ENCODE data around the gene ENTPD3. TPM values are rescaled to one million over a fixed set of nuclear protein-coding genes. Genes with fewer than 3 reads are reported as not detected.

The ENTPD3 gene, protein sequence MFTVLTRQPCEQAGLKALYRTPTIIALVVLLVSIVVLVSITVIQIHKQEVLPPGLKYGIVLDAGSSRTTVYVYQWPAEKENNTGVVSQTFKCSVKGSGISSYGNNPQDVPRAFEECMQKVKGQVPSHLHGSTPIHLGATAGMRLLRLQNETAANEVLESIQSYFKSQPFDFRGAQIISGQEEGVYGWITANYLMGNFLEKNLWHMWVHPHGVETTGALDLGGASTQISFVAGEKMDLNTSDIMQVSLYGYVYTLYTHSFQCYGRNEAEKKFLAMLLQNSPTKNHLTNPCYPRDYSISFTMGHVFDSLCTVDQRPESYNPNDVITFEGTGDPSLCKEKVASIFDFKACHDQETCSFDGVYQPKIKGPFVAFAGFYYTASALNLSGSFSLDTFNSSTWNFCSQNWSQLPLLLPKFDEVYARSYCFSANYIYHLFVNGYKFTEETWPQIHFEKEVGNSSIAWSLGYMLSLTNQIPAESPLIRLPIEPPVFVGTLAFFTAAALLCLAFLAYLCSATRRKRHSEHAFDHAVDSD
- not detected in 2 replicates for total RNA-seq (2022)
- Bru-seq, nascent RNA: percentile 4 among the genes with signal in this experiment
- BruChase-seq, experiment 1, labeled RNA remaining after a 2-hour chase: percentile 2 among the genes with signal in this experiment
- BruChase-seq, experiment 2, labeled RNA remaining after a 6-hour chase: percentile 10 among the genes with signal in this experiment
- long read RNA-seq: 0 reads

DNA sequence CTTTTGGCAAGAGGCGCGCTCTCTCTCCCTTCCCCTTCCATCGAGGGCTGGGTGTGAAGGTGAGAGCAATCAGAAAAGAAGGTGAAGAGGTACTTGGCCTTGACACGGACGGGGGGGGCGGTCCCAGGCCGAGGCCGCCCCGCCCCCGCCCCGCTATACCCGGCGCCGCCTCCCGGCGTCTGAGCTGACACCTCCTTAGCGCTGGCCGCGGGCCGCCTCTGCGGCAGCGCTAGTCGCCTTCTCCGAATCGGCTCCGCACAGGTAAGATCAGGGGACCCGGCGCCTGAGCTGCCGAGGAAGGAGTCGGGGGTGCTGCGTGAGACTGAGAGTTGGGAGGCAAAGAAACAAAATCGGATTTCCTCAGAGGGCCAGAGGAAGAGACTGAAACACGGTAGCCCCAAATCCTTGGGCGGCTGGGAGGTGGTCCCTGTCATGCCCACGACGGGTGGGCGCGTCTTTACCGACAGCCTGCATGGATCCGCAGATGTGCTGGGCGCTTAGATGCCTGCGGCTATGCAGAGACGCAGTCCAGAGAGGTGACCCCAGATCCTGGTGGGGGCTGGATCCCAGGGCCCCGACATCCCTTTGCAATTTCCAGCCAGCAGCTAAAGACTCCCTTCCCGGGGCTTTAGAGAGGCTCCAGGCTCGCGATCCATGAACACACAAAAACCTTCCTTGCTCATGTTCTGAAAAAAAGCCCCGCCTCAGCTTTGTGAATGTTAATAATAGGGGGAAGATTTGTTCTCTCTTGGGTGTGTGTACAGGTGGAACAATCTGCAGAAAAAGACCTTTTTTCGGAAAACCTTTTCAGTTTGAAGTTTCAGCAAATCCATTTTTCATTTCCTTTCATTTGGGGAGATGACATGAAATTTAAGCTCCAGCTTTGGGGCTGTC, at the start of gene ENTPD3:
Gene ENTPD3 (plus strand): TSS at position 184 of the 894 bp plus-strand sequence. CDS start 874 bp downstream, outside the sequence.
- ChIA-PET POLR2A (no interaction called here), CTCF (interaction anchor here (0.6 kb wide), 1 partner anchor 118 kb away, joined by 3 read pairs; the partner anchor contains the start of gene ZNF620)
- Histone ChIP-seq H3K9me3 (no peaks in the 10 kb centered on the region), H3K36me3 (ENCODE audit: control insufficient read depth, insufficient read depth, low read length) (no peaks in the 10 kb centered on the region), H3K4me1 (no peaks in the 10 kb centered on the region), H3K27me3 (replicated peaks; ENCODE audit: control insufficient read depth, insufficient read depth, low read length) (no peaks in the 10 kb centered on the region; the same call in 1 of the 2 replicates), H3K4me3 (ENCODE audit: low read depth, low read length) (peak within 1 kb of the TSS; percentile 31)
- Mint-ChIP-seq H3K9me3 (ENCODE audit: unreplicated experiment) (no peaks in the 10 kb centered on the region), H3K4me1 (ENCODE audit: low read depth, unreplicated experiment) (no peaks in the 10 kb centered on the region), H3K27ac (ENCODE audit: unreplicated experiment) (no peak within 1 kb of the TSS), H3K27me3 (ENCODE audit: insufficient read depth, unreplicated experiment) (peaks cover 16% of the 10 kb centered on the region), H3K36me3 (ENCODE audit: insufficient read depth, unreplicated experiment) (no peaks in the 10 kb centered on the region), H3K4me3 (ENCODE audit: unreplicated experiment) (peak within 1 kb of the TSS; percentile 71)
- TF ChIP-seq, protein P1, sequence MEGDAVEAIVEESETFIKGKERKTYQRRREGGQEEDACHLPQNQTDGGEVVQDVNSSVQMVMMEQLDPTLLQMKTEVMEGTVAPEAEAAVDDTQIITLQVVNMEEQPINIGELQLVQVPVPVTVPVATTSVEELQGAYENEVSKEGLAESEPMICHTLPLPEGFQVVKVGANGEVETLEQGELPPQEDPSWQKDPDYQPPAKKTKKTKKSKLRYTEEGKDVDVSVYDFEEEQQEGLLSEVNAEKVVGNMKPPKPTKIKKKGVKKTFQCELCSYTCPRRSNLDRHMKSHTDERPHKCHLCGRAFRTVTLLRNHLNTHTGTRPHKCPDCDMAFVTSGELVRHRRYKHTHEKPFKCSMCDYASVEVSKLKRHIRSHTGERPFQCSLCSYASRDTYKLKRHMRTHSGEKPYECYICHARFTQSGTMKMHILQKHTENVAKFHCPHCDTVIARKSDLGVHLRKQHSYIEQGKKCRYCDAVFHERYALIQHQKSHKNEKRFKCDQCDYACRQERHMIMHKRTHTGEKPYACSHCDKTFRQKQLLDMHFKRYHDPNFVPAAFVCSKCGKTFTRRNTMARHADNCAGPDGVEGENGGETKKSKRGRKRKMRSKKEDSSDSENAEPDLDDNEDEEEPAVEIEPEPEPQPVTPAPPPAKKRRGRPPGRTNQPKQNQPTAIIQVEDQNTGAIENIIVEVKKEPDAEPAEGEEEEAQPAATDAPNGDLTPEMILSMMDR (IDR thresholded peaks at IDR 0.05; ENCODE audit: insufficient read depth in 1 of 2, low read depth in 1 of 2, low read length in 1 of 2, severe bottlenecking in 1 of 2, unreplicated experiment in 1 of 2): no peak
- DNase-seq: peak; percentile 24 to 34
- BruUV-seq (replicated peaks): no TSS peak
- intact Hi-C loops (cut with micrococcal nuclease; ENCODE audit: unreplicated experiment): no loop called here

DNA sequence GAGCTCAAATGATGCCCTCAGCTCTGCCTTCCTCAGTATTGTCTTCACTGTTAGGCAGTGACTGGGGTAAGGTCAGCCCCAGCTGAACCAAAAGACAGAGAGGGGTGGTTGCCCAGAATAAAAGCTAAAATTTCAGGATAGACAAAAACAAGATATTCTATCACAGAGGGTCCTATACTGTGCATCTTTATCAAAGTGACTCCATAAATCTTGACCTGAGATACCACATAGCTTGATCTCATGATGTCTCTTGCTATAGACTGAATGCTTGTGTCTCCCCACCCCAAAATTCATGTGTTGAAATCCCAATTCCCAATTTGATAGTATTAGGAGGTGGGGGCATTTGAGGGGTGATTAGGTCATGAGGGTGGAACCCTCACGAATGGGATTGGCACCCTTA, 47.1 kb upstream of the ENTPD3 start:
- Histone ChIP-seq H3K36me3 (ENCODE audit: control insufficient read depth, insufficient read depth, low read length) (no peaks in the 10 kb centered on the region), H3K27me3 (replicated peaks; ENCODE audit: control insufficient read depth, insufficient read depth, low read length) (no peaks in the 10 kb centered on the region), H3K4me3 (ENCODE audit: low read depth, low read length) (no peak overlapping the region), H3K4me1 (no peaks in the 10 kb centered on the region), H3K9me3 (no peaks in the 10 kb centered on the region)
- no peak overlapping the region for H3K4me3 Mint-ChIP-seq (ENCODE audit: unreplicated experiment)
- H3K36me3 Mint-ChIP-seq (ENCODE audit: insufficient read depth, unreplicated experiment): no peaks in the 10 kb centered on the region
- ChIA-PET CTCF (no interaction called here), POLR2A (no interaction called here)
- TF ChIP-seq, protein P1 (IDR thresholded peaks at IDR 0.05; ENCODE audit: insufficient read depth in 1 of 2, low read depth in 1 of 2, low read length in 1 of 2, severe bottlenecking in 1 of 2, unreplicated experiment in 1 of 2): no peak
- intact Hi-C loops (cut with micrococcal nuclease; ENCODE audit: unreplicated experiment): no loop called here
- H3K4me1 Mint-ChIP-seq (ENCODE audit: low read depth, unreplicated experiment): no peaks in the 10 kb centered on the region
- DNase-seq: no peak
- no peaks in the 10 kb centered on the region for H3K9me3 Mint-ChIP-seq (ENCODE audit: unreplicated experiment)
- H3K27me3 Mint-ChIP-seq (ENCODE audit: insufficient read depth, unreplicated experiment): no peaks in the 10 kb centered on the region
- no peak overlapping the region for H3K27ac Mint-ChIP-seq (ENCODE audit: unreplicated experiment)
- BruUV-seq (replicated peaks): no TSS peak

All from Caco-2 (cell line).